Adipocyte (in vitro differentiated cells): ENCODE data around the gene S1PR3.

Source experiments
- DNase-seq: peaks from one replicate; pipeline ENCODE4 v3.0.0-alpha.2; 2015; ENCODE audit warnings: low read depth
- H3K27me3 ChIP-seq: replicated peaks from 2 replicates; pipeline ENCODE4 v1.7.0; 2013; ENCODE audit warnings: mild to moderate bottlenecking, low read length, moderate library complexity; ENCODE audit not compliant: control insufficient read depth, insufficient read depth
- H3K36me3 ChIP-seq: 2 replicates; pipeline ENCODE4 v1.7.0; 2013; ENCODE audit warnings: low read length, mild to moderate bottlenecking, moderate library complexity; ENCODE audit not compliant: control insufficient read depth, insufficient read depth, severe bottlenecking
- H3K4me1 ChIP-seq: 2 replicates; pipeline ENCODE4 v1.7.0; 2013; ENCODE audit warnings: mild to moderate bottlenecking, low read length, moderate library complexity; ENCODE audit not compliant: control insufficient read depth, insufficient read depth
- H3K4me3 ChIP-seq: 2 replicates; pipeline ENCODE4 v1.7.0; 2013; ENCODE audit warnings: mild to moderate bottlenecking, low read length, moderate library complexity
- H3K9ac ChIP-seq: 2 replicates; pipeline ENCODE4 v1.7.0; 2013; ENCODE audit warnings: mild to moderate bottlenecking, low read length, moderate library complexity
- H3K9me3 ChIP-seq: 2 replicates; pipeline ENCODE4 v1.7.0; 2013; ENCODE audit warnings: mild to moderate bottlenecking, low read length, moderate library complexity; ENCODE audit not compliant: control insufficient read depth

S1PR3 gene

DNA sequence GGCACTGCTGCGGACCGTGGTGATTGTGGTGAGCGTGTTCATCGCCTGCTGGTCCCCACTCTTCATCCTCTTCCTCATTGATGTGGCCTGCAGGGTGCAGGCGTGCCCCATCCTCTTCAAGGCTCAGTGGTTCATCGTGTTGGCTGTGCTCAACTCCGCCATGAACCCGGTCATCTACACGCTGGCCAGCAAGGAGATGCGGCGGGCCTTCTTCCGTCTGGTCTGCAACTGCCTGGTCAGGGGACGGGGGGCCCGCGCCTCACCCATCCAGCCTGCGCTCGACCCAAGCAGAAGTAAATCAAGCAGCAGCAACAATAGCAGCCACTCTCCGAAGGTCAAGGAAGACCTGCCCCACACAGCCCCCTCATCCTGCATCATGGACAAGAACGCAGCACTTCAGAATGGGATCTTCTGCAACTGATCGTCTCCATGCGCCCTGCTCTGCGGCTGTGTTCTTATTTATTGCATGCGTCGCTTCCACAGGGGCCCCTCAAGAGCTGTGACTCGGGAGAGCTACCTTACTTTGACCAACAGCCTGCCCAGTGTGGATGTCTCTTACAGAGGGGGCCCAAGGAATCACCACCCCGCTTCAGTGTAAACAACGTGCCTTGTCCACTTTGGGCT, 10.8 kb downstream of the S1PR3 start:
- DNase-seq: no peak
- Histone ChIP-seq H3K4me3 (no peak overlapping the region), H3K27me3 (no peaks in the 10 kb centered on the region), H3K9me3 (no peaks in the 10 kb centered on the region), H3K9ac (no peak overlapping the region), H3K36me3 (peaks cover 6% of the 10 kb centered on the region), H3K4me1 (peaks cover 16% of the 10 kb centered on the region)

DNA sequence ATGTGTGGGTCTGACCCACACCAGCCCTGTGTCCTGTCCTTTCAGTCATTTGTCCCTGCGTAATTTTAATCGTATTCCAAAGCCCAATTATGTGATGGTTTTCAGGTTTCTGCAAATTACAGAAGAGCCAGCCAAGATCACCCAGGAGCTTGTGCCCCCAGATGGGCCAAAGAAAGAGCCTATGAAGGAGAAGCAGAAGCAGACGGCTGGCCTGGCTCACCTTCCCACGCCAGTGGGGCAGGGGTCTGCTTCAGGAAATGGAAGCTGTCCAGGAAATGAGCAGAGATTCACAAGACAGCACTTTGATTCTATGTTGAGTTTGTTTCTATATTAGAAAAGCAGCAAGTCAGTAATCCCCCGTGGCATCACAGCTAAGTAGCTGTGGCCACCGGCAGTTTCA, 11.7 kb downstream of the S1PR3 start:
- H3K36me3 ChIP-seq: peaks cover 6% of the 10 kb centered on the region
- peaks cover 16% of the 10 kb centered on the region for H3K4me1 ChIP-seq
- H3K4me3 ChIP-seq: no peak overlapping the region
- H3K9me3 ChIP-seq: no peaks in the 10 kb centered on the region
- no peaks in the 10 kb centered on the region for H3K27me3 ChIP-seq
- H3K9ac ChIP-seq: no peak overlapping the region
- DNase-seq: no peak

DNA sequence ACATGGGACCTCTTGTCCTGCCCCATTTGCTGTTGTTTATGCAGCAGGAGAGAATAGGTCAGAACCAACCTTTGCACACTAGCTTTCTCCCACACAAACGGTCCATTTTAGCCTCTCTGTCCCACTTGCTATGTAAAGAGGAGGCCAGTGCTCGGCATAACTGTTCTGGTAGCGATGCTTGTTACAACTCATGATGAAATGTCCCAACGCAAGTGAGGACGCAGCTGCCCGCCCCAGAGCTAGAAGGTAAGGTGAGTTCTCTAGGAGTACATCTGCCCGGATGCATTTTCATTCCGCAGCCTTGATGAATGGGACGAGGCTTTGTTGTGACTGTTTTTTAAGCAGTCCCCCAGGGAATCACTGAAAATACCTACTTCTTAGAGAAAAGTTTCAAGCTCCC, 14.1 kb downstream of the S1PR3 start:
- Histone ChIP-seq H3K9me3 (no peaks in the 10 kb centered on the region), H3K4me3 (no peak overlapping the region), H3K27me3 (no peaks in the 10 kb centered on the region), H3K36me3 (peaks cover 6% of the 10 kb centered on the region), H3K4me1 (peaks cover 5% of the 10 kb centered on the region), H3K9ac (no peak overlapping the region)
- DNase-seq: no peak

DNA sequence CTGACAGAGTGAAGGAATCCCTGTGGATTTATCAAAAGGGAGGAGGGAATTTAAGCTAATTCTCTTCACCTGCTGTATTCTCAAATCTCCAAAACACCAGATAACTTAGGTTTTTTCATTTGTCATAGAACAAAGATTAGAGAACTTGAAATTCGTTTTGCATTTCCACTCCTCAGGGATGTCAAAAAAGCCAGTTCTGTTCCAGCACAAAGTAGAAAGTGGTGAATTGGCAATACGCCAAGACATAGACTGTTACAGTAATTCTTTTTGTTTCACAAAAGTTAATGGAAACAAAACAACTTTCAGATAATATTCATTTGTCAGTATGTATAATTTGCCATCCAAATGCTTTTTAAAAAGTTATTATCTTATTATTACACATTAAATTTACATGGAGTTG, 15.0 kb downstream of the S1PR3 start:
- peaks cover 6% of the 10 kb centered on the region for H3K36me3 ChIP-seq

DNA sequence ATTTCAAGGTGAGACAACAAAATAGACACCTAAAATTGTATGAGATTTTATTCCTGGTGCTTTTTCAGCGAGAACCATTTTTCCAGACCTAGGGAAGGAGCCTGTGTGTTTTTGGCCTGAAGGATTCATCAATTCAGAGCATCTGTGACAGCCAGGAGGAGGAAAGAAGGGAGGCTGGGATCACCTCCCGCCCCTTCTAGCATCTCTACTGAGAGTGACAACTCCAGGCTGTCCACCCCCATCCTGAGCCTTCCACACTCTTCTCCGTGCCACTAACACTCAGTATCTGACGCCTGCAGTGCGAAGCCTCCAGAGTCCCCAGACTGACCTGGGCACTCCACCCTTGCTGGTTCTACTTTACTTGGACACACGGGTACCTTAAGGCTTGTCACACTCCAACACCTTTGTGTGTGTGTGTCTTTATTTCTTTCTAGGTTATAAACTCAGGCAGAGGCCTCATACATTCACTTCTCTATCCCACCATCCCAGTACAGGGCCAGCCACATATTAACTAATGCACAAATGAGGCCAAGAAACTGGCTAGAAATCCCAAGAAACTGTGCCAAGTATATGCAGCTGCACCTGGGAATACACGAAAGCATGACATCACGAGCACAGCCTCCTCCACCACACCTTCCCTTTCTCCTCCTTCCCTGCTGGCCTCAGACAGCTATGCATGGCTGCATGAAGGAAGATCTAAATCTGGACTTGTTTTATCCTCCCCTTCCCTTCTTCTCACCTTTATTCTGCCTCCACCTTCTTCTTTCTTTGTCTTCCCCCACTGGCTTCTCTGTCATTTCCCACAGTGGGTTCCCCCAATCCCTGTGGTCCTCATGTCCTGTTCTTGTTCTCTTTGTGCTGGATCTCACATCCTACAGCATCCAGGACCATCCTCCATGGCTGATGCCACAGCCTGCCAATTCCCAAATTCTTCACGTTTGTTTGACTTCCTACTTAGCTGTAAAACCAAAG, 16.0 kb downstream of the S1PR3 start:
- H3K27me3 ChIP-seq: no peaks in the 10 kb centered on the region
- no peaks in the 10 kb centered on the region for H3K4me1 ChIP-seq
- no peaks in the 10 kb centered on the region for H3K9me3 ChIP-seq
- DNase-seq: no peak
- H3K36me3 ChIP-seq: peaks cover 3% of the 10 kb centered on the region
- H3K9ac ChIP-seq: no peak overlapping the region
- no peak overlapping the region for H3K4me3 ChIP-seq

More for the DNA sequence above, 15.0 kb downstream of the S1PR3 start:
- Histone ChIP-seq H3K9ac (no peak overlapping the region), H3K4me1 (no peaks in the 10 kb centered on the region), H3K9me3 (no peaks in the 10 kb centered on the region), H3K4me3 (no peak overlapping the region), H3K27me3 (no peaks in the 10 kb centered on the region)
- peak; percentile 40 for DNase-seq

DNA sequence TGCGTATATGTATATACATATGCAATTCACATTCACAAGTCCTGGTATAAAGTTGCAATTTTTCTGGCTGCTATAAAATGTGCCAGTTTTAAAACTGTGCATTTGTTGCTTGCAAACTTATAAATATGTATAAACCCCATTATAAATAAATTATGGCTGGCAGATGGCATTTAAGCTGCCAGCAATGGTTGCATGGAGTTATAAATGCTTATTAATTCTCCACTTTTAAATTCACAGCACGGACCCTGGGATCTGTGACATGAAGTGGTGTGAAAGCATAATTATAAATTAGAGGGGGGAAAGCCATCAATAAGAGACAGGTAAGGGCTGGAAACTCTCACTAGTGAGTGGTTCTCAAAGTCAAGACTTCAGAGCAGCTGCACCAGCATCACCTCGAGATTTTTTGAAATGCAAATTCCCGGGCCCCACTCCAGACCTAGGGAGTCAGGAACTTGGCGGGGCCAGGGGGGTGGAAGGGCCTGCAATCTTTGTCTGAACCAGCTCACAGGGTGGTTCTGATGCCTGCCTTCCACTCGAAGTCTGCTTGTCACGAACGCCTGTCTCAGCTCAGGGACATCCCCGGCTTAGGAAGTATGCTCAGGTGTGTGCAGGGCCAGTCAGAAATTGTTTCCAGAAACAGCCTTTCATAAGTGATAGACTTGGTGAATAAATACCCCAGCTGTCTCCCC, 16.9 kb downstream of the S1PR3 start:
- H3K9ac ChIP-seq: no peak overlapping the region
- no peak for DNase-seq
- no peaks in the 10 kb centered on the region for H3K27me3 ChIP-seq
- no peaks in the 10 kb centered on the region for H3K9me3 ChIP-seq
- no peaks in the 10 kb centered on the region for H3K36me3 ChIP-seq
- H3K4me1 ChIP-seq: no peaks in the 10 kb centered on the region
- no peak overlapping the region for H3K4me3 ChIP-seq

DNA sequence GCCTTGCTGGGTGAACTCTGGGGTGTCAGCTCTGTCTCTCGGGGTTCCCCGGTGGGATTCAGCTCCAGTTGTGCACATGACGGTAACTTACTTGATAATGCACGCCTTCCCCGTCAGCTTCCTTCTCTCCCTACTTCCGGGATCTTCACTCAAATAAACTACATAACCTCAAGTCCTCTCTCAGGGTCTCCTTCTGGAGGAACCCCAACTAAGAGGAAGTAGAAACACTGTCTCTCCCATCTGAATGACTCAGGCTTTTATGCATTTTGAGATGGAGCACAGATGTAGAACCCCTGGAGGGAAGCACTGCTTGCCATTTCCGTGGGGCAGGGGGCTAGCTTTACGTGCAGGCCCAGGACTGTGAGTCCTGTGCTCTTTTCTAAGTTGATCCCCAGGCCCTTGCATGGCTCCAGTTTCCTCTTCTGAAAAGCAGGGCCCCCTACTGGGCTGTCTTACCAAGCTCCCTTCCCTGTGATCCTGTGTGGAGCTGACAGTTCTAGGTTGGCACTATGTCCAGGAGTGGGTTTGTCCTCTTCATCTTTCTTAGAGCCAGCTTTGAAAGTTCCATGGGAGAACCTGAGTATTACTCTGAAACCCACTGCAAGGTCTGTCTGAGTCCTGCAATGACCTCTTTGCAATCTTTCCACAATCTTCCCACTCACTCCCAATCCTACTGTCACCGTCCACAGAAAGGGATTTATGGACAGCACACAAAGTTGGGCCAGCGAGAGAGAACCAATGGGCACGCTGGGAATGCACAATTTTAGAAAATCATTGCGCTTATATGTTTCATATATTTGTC, 17.7 kb downstream of the S1PR3 start:
- H3K4me1 ChIP-seq: no peaks in the 10 kb centered on the region
- H3K9me3 ChIP-seq: no peaks in the 10 kb centered on the region
- no peaks in the 10 kb centered on the region for H3K36me3 ChIP-seq
- no peak for DNase-seq
- no peaks in the 10 kb centered on the region for H3K27me3 ChIP-seq
- no peak overlapping the region for H3K4me3 ChIP-seq
- H3K9ac ChIP-seq: no peak overlapping the region

DNA sequence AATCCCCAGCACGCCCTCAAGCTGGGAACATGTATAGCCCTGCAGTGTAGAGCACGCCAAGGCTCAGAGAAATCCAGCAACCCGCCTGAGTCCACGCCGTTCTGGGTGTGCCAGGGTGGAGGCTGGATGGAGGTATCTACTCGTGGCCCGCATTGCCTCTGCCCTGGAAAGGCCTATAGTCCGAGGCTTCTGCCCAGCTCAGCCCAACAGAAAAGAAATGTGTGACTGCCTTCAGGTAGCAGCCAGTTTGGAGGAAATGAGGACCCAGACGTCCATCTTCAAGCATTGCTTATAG, 18.2 kb downstream of the S1PR3 start:
- no peaks in the 10 kb centered on the region for H3K9me3 ChIP-seq
- H3K36me3 ChIP-seq: no peaks in the 10 kb centered on the region
- H3K9ac ChIP-seq: no peak overlapping the region
- no peak for DNase-seq
- H3K4me3 ChIP-seq: no peak overlapping the region
- no peaks in the 10 kb centered on the region for H3K4me1 ChIP-seq
- H3K27me3 ChIP-seq: no peaks in the 10 kb centered on the region

DNA sequence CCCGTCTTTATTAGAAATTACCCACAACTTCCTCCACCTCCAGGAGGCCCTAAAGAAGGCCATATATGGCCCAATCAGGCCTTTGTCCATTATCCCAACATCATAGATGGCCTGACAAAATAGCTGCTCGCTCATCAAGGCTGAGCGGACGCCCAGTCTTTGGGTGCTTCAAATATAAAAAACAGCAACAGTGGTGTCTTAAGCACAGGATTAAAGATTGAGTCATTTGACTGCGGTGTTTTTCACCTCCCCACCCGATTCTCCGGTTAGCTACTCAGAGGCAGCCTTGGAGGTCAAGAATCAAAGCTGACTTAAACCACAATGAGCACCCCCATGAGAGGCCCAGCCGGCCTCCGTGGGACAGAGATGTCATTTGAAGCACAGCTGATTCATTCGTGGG, 18.8 kb downstream of the S1PR3 start:
- no peak overlapping the region for H3K9ac ChIP-seq
- H3K36me3 ChIP-seq: no peaks in the 10 kb centered on the region
- no peak overlapping the region for H3K4me3 ChIP-seq
- DNase-seq: no peak
- no peaks in the 10 kb centered on the region for H3K9me3 ChIP-seq
- H3K27me3 ChIP-seq: no peaks in the 10 kb centered on the region
- no peaks in the 10 kb centered on the region for H3K4me1 ChIP-seq

DNA sequence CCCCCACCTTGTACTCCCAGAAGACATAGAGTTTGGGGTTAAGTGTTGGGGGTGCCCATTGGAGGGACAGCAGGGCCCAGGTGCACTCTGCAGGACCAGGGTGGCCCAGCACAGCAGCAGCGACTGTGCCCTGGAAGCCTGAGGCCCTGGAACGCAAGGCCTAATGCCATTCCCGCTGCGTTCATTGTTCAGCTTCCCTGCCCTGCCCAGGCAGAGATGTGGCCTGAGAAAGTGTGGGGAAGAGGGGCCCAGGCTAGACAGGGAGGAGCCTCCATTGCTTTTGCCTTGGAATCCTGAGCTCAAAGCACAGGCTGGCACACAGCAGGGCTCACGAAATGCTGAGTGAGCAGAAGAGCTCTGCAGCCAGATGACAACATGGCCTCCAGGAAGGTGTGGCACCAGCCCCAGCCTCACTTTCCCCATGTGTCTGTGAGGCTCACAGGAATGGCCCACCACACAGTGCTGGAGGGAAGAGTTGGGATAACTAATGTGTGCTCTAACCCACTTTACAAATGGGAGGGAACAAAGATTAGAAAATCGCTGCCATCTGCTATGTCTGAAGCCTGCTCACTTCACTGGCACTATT, 19.4 kb downstream of the S1PR3 start:
- no peaks in the 10 kb centered on the region for H3K27me3 ChIP-seq
- no peaks in the 10 kb centered on the region for H3K36me3 ChIP-seq
- H3K4me3 ChIP-seq: no peak overlapping the region
- H3K4me1 ChIP-seq: no peaks in the 10 kb centered on the region
- DNase-seq: no peak
- no peak overlapping the region for H3K9ac ChIP-seq
- H3K9me3 ChIP-seq: no peaks in the 10 kb centered on the region
